WTC11 (cell line): ENCODE measurements around the gene ADAMTSL4.

Source experiments
- ATF3 ChIP-seq: sonication (generic); formaldehyde crosslinking; conservative IDR thresholded peaks from 2 replicates; pipeline ENCODE4 v1.8.1; 2022; ENCODE audit warnings: mild to moderate bottlenecking, missing genetic modification reagents
- CDX4 ChIP-seq: fragments of 250-450 bp; sonication (Bioruptor Pico); IDR thresholded peaks from 2 replicates; pipeline ENCODE4 v1.9.0; 2021; ENCODE audit warnings: moderate library complexity, mild to moderate bottlenecking, inconsistent platforms, borderline replicate concordance
- CTCF ChIP-seq: fragments of 200-600 bp; IDR thresholded peaks from 2 replicates; pipeline ENCODE4 v1.8.0; 2022; ENCODE audit warnings: antibody characterized with exemption
- ZNF121 ChIP-seq: sonication (generic); formaldehyde crosslinking; IDR thresholded peaks from 2 replicates; pipeline ENCODE4 v1.8.0; 2023; ENCODE audit warnings: missing genetic modification reagents

GRCh38 chr1:150564051-150564991, 15.1 kb downstream of the ADAMTSL4 start:
- TF ChIP-seq CDX4 (CRISPR knock-in tag) (no peak), ATF3 (CRISPR knock-in tag) (no peak), CTCF (no peak), ZNF121 (peak; percentile 87)
